Erythroblast (primary cell): ENCODE measurements around the gene CORIN.
A peak's percentile ranks its signal among the peaks of the same experiment; 100 is the strongest.
"Not testable (repeated sequence)": the region's sequence is repeated elsewhere in the genome, so short reads cannot be mapped to it uniquely, and the experiment has no call there.

Source experiments
- DNase-seq, 2 experiments: peaks; one replicate each; lab custom pipeline; 2025; lab: John Stamatoyannopoulos, UW
- GATA1 ChIP-seq: IDR thresholded peaks from 2 replicates; pipeline ENCODE4 v1.6.1; 2011; ENCODE audit warnings: low read depth, mild to moderate bottlenecking, control low read depth, low read length, moderate library complexity
- POLR2A ChIP-seq: IDR thresholded peaks from 2 replicates; pipeline ENCODE4 v1.6.1; 2011; ENCODE audit warnings: mild to moderate bottlenecking, low read length

Gene CORIN

DNA sequence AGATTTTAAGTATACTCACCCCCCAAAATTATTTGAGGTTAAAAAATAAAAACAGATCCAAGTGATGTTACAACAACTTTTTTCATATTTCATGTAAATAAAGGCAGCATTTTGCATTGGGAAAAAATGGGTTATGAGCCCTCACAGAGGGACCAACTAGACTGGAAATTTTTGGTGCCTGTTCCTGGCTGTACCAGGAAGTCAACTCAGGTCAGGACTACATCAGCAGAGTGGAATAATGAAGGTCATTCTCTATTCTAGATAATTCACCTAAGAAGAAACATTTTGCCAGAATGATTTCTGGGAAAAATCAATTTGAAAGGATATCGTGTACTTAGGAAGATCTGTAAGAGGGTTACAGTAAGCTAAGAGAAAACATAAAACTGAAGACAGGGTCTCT, 66.8 kb downstream of the CORIN start:
- DNase-seq = no peak
- no peak for TF ChIP-seq GATA1
- TF ChIP-seq POLR2A = no peak

DNA sequence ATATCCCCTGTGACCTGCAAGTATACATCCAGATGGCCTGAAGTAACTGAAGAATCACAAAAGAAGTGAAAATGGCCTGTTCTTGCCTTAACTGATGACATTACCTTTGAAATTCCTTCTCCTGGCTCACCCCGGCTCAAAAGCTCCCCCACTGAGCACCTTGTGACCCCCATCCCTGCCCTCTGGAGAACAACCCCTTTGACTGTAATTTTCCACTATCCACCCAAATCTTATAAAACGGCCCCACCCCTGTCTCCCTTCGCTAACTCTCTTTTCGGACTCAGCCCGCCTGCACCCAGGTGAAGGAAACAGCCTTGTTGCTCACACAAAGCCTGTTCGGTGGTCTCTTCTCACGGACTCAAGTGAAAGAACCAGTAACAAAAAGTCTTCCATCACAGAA, 69.9 kb downstream of the CORIN start:
- not testable (repeated sequence) for DNase-seq

DNA sequence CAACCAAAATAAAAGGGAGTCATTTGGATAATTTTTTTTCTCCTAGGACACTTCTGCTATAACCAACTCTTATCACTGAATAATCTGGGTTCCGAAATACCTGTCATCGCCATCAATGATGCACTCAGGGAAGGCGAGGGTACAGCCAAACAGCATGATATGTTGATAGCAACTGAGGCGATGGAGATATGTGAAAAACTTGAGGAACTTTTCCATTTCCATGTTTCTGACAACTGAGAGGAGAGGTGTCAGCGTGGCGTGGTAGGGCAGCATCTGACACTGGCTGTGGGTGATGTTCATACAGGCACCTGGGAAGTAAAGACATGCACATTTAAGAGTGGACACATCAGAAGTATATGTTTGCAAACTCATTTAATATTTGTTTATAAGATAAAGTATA, 74.6 kb downstream of the CORIN start:
- DNase-seq = no peak
- TF ChIP-seq GATA1 (no peak), POLR2A (no peak)

DNA sequence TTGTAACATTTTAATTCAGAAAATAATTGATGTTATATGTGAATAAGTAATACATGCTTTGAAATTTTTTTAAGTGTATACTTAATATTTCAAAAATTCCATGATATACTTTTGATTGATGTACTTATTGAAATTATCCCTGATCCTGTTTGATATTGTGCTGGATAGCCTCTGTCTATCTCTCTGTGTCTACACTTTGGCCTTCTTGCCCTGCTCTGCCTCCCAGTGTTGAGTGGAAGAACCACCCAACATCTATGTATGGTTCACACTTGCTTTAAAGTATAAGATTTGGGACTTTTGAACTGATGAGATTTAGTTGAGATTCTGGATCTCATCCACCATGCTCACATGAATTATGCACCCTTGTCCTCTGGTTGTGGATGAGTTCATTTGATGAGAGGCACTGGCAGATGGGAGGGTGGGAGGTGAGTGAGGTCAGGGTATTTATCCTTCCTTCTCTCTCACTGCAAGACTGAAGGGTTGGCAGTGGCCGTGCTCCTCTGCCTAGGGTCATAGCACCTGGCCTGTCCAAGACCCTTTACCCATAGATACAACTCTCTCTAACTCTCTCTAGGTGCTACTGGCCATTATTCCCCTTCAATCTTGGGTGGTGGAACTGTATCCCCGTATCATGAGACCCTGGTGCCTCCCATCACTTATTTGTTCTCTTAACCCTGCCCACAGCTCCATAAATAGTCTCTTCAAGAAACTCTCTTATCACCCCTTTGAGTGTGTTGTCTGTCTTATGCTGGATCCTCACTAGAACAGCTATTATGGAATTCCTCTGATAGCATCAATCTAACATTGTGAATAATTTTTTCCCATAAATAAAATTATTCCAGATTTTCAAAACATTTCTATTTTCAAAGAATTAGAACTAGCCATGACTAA, 75.2 kb downstream of the CORIN start:
- peak in 1 of 2 experiments; percentile 3 for DNase-seq
- no peak for TF ChIP-seq POLR2A
- TF ChIP-seq GATA1 = no peak

DNA sequence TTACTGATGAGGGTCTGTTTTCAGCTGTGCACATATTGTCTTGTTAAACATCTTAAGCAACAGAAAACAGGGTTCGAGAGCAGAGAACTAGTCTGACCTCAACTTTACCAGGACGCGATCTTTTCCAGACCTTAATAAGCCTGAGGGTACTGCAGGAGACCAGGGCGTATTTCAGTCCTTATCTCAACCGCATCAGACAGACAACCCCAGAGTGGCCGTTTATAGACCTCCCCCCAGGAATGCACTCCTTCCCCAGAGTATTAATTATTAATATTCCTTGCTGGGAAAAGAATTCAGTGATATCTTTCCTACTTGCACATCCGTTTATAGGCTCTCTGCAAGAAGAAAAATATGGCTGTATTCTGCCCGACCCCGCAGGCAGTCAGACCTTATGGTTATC, 84.6 kb downstream of the CORIN start:
- DNase-seq = not testable (repeated sequence)

DNA sequence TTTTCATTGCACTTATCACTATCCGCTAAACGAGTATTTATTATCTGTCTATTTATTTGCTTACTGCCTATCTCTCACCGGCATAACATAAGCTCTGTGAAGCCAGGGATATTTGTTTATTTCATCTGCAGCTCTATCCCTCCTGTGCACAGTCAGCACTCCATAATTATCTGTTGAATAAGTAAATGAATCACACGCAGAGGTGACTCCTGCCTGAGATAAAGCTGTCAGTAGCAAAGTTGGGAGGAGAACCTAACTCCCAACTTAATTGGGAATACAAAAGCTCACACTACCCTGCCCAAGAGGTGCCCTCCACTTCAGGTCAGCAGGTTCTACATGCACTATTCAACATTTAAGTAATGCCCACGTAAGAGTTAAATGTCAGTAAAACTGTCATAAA, 85.7 kb downstream of the CORIN start:
- DNase-seq = no peak
- no peak for TF ChIP-seq GATA1
- no peak for TF ChIP-seq POLR2A

DNA sequence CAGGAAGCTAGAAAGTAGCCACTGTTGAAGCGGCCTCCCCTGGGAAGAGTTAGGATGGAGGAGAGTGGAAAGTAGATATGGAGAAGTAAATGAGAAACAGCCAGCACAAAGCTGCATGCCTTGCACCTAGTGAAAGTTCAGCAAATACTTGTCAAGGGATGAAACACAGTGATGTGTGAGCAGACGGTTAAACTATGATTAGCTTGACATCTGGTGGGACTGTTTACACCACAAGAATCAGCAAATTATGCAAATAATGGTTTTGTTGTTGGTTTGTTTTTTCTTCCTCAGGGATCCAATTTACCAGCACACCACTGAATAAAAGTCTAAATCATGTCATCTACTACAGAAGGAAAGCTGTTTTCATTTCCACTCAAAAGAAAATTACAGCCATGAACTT, 87.1 kb downstream of the CORIN start:
- TF ChIP-seq POLR2A (no peak), GATA1 (no peak)
- no peak for DNase-seq

DNA sequence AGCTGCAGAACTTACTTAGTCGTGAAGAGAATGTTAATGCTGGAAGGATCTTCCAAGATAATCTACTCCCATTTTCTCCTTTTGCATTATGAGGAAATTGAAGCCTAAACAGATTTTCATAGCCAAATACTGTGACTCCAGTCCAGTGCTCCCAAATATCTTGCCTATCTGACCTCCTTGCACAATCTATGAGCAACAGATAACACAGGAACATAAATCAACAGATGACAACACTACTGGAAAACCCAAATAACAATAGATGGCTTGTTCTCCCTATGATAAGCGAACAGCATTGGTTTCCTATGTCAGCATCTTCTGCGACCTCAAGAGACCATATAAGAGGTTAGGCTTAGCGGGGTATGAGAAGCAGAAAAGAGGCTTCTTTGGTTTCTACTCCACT, 88.0 kb downstream of the CORIN start:
- TF ChIP-seq POLR2A = no peak
- no peak for TF ChIP-seq GATA1
- no peak for DNase-seq

DNA sequence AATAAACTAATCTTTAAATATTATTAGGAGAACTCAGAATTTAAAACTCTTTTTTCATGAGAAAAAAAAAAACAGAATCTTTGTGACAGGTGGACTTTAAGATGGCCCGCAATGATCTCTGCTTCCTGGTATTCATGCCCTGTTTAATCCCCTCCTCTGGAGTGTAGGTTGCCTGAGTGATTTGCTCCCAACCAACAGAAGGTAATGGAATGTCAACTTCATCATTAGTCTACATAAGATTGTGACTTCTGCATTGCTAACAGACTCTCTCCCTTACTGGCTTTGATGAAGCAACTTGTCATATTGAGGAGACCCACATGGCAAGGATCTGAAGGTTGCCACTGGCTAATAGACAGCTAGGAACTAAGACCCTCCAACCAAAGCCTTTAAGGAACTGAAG, 88.8 kb downstream of the CORIN start:
- no peak for DNase-seq
- no peak for TF ChIP-seq POLR2A
- TF ChIP-seq GATA1 = no peak

DNA sequence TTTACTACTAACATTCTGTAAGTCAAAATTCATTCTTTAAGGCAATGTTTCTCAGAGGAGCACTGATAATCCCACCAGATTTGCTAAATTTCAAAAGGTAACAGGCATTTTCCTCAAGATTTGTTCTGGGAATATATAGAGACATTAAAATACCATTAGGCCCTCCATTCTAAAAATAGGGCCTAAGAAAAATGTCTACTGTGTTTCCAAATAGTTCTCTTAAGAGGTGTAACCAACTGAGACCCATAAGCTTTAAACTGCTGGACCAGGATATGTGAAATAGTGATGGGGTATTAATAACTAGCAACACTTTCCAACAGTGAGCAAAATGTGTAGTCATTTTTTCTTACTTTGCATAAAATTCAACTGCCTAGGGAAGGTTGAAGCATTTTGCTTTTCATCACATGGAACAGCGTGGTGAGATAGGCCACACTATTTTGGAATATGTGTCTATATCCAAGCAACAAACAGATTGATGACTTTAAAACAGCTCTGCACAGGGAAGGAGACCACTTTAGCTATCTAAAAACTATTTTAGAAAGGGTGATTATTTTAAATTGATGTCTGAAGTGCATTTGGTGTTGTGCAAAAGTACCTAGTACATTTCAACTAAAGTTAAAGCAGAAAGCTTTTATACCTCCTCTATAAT, 89.9 kb downstream of the CORIN start:
- no peak for DNase-seq
- no peak for TF ChIP-seq POLR2A
- no peak for TF ChIP-seq GATA1

DNA sequence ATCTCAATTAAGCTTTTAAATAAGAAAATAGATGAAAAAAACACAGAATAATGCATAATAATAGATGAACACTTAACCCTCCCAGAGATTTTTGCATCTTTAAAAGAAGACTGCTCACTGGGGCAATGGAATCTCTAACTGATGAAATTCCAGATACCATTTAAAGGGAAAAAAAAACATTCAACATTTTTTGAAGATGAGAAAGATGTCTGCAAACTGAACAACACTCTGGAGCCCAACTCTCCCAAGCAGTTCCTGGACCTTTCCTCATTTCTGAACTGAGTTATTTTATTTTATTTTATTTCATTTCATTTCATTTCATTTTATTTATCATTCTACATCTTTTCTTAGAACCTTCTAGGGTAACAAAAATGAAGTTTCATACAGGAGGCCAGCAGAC, 90.7 kb downstream of the CORIN start:
- TF ChIP-seq GATA1 = no peak
- no peak for TF ChIP-seq POLR2A
- no peak for DNase-seq

DNA sequence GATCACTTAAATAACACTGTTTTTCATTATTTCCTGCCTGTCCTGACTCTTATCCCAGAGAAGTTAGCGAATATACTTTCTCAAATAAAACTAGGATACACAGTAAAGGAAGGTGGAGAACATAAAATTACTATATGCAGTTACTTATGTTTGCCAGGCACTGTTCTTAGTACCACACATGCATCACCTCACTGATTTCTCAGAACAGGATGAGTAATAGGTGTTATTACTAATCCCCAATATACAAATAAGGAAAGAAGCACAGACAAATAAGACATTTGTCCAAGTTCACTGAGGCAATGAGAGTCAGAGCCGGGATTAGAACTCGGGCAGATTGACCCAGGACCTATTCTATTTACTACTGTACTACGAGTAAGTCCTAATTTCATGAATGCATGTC, 91.7 kb downstream of the CORIN start:
- DNase-seq = no peak
- TF ChIP-seq POLR2A (no peak), GATA1 (no peak)

DNA sequence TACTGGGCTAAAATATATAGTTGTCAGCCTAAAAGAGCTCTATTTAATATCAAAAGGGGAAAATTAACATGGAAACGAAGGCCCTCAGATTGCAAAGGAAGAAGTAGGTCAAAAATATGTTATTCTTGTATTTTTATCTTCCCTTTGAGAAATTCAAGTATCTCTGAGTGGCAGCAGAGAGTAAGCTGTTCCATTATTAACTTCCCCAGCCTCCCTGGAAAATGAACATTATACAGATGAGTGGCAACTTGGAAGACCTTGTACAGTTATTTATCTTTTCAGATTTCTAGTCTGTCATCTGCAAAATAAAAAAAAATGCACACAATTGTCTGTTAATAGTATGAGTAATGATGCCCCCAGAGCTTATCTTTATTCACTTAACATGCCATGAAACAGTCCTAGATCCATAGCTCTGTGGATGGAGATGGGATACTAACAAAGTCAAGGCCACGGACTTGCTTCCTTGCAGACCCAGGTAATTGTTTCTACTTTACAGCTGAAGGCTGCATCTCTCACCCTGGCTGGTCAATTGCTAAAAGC, 93.0 kb downstream of the CORIN start:
- TF ChIP-seq POLR2A = no peak
- TF ChIP-seq GATA1 = no peak
- no peak for DNase-seq

DNA sequence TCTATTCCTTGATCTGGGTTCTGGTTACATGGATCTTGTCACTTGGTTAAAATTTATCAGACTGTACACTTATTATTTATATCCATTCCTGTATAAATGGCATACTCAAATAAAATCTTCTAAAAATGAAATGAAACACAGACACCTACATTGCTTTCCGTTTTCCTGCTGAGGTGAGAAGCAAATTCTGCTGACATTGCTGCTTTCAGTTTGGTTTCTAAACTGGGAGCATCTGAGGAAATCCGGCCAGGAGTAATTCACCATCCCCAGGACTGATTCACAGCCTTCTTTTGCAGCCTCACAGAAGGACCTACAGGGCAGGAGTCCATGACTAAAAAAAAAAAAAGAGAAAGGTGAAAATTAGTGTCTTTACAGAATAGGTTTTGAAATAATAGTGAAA, 93.6 kb downstream of the CORIN start:
- DNase-seq = no peak
- TF ChIP-seq GATA1 (no peak), POLR2A (no peak)
